Stimulated activated naive B cell treated with anti-CD40 and anti-IgM and Interleukin-4, amounts not matched to agents 10 μg/mL and 1 μg/mL and 100 μg/mL, for 72 hours (primary cell): ENCODE measurements around the gene ASL.
"Not testable (repeated sequence)": the region's sequence is repeated elsewhere in the genome, so short reads cannot be mapped to it uniquely, and the experiment has no call there.

ENCODE experiments used
- ATAC-seq, 2 donors: fragments of 150-1000 bp; cut with Tn5 transposase; replicated peaks; 2 replicates each; pipeline ENCODE4 v1.10.0; 2021; ENCODE audit warnings: moderate library complexity in 1 of 2
- DNase-seq: peaks from one replicate; pipeline ENCODE4 v3.0.0; 2021
- H3K27ac Mint-ChIP-seq: one replicate; pipeline ENCODE4 v1.8.0; 2022; ENCODE audit warnings: mild to moderate bottlenecking, mixed read lengths
- H3K27me3 Mint-ChIP-seq, 2 donors: one replicate each; pipeline ENCODE4 v1.8.0; 2022; ENCODE audit warnings: mixed read lengths in 2 of 2
- H3K36me3 Mint-ChIP-seq, 2 donors: one replicate each; pipeline ENCODE4 v1.8.0; 2022; ENCODE audit warnings: mixed read lengths in 2 of 2, mild to moderate bottlenecking in 1 of 2
- H3K4me1 Mint-ChIP-seq, 2 donors: one replicate each; pipeline ENCODE4 v1.8.0; 2022; ENCODE audit warnings: mixed read lengths in 2 of 2, mild to moderate bottlenecking in 1 of 2
- H3K4me3 Mint-ChIP-seq, 2 donors: one replicate each; pipeline ENCODE4 v1.8.0; 2022; ENCODE audit warnings: mild to moderate bottlenecking in 2 of 2, mixed read lengths in 2 of 2, moderate library complexity in 1 of 2
- H3K9me3 Mint-ChIP-seq, 2 donors: one replicate each; pipeline ENCODE4 v1.8.0; 2022; ENCODE audit warnings: mixed read lengths in 2 of 2, mild to moderate bottlenecking in 1 of 2

ASL gene

DNA sequence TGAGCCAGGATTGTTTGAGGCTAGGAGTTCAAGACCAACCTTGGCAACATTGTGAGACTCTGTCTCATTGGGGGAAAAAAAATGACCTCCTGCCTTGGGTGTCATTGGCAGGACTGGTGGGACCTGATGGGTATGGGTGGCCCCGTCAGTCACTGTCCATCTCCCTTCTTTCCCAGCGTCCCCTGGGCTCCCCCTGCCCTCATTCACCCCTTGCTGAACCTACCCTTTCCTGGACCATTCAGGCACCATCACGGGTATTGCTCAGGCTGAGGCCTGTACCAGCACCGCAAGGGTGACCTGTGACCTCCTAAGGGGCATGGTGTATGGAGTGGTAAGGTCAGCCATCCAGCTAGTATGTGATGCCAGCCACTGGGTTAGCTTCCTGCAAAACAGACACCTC, 19.4 kb downstream of the ASL start:
- ATAC-seq: no peak
- Mint-ChIP-seq H3K4me3 (no peak overlapping the region), H3K27ac (no peak overlapping the region), H3K4me1 (peaks cover 5 to 13% of the 10 kb centered on the region in 2 donors), H3K9me3 (no peaks in the 10 kb centered on the region), H3K36me3 (peaks cover 11 to 14% of the 10 kb centered on the region in 2 donors), H3K27me3 (no peaks in the 10 kb centered on the region)
- DNase-seq: no peak

DNA sequence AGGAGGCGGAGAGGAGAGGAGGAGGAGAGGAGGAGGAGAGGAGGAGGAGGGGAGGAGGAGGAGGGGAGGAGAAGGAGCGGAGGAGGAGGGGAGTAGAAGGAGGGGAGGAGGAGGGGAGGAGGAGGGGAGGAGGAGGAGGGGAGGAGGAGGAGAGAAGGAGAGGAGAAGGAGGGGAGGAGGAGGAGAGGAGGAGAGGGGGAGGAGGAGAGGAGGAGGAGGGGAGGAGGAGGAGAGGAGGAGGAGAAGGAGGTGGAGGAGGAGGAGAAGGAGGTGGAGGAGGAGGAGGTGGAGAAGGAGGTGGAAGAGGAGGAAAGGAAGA, 23.6 kb downstream of the ASL start:
- Mint-ChIP-seq H3K36me3 (peaks cover 0 to 2% of the 10 kb centered on the region in 2 donors), H3K27me3 (no peaks in the 10 kb centered on the region), H3K4me1 (peaks cover 9 to 18% of the 10 kb centered on the region in 2 donors), H3K4me3 (no peak overlapping the region), H3K27ac (no peak overlapping the region), H3K9me3 (no peaks in the 10 kb centered on the region)
- ATAC-seq (no peak), DNase-seq (no peak)

DNA sequence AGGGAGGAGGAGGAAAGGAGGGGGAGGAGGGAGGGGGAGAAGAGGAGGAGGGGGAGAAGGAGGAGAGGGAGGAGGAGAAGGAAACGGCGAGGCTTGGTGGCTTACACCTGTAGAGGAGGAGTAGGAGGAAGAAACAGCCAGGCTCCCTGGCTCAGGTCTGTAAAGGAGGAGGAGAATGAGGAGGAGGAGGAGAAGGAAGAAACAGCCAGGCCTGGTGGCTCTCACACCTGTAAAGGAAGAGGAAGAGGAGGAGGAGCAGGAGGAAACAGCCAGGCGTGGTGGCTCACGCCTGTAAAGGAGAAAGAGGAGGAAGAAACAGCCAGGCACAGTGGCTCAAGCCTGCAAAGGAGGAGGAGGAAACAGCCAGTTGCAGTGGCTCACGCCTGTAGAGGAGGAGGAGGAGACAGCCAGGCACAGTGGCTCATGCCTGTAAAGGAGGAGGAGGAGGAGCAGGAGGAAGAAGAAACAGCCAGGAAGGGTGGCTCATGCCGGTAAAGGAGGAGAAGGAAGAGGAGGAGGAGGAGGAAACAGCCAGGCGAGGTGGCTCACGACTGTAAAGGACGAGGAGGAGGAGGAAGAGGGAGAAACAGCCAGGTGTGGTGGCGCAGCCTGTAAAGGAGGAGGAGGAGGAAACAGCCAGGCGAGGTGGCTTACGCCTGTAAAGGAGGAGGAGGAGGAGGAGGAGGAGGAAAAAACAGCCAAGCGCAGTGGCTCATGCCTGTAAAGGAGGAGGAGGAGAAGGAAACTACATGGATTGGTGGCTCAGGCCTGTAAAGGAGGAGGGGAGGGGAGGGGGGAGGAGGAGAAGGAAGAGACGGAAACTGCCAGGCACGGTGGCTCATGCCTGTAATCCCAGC, 24.2 kb downstream of the ASL start:
- Mint-ChIP-seq H3K4me1 (peaks cover 9 to 13% of the 10 kb centered on the region in 2 donors), H3K27ac (peak overlapping the region; percentile 74), H3K36me3 (peaks cover 0 to 2% of the 10 kb centered on the region in 2 donors), H3K4me3 (peak overlapping the region; percentile 78 to 82), H3K9me3 (no peaks in the 10 kb centered on the region), H3K27me3 (no peaks in the 10 kb centered on the region)
- DNase-seq (peak; percentile 8), ATAC-seq (peak; percentile 82 to 88)

DNA sequence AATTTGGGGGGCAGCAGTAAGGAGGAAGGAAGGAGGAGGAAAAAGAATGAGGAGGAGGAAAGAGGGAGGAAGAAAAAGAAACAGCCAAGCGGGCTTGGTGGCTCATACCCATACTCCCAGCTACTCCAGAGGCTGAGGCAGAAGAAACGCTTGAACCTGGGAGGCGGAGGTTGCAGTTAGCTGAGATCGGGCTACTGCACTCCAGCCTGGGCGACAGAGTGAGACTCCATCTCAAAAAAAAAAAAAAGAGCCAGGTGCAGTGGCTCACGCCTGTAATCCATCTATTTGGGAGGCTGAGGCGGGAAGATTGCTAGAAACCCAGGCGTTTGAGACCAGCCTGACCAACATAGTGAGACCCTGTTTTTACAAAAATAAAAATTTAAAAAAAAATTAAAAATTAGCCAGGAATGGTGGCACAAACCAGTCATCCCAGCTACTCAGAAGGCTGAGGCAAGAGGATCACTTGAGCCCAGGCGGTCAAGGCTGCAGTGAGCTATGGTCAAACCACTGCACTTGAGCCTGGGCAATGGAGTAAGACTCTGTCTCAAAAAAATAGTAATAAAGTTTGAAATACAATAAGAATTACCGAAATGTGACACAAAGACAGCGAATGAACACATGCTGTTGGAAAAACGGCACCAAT, 24.9 kb downstream of the ASL start:
- H3K36me3 Mint-ChIP-seq: peaks cover 0 to 2% of the 10 kb centered on the region in 2 donors
- peaks cover 9 to 13% of the 10 kb centered on the region in 2 donors for H3K4me1 Mint-ChIP-seq
- no peak for DNase-seq
- H3K9me3 Mint-ChIP-seq: no peaks in the 10 kb centered on the region
- no peaks in the 10 kb centered on the region for H3K27me3 Mint-ChIP-seq
- H3K4me3 Mint-ChIP-seq: peak overlapping the region; percentile 78 to 82
- peak overlapping the region; percentile 74 for H3K27ac Mint-ChIP-seq
- ATAC-seq: no peak

DNA sequence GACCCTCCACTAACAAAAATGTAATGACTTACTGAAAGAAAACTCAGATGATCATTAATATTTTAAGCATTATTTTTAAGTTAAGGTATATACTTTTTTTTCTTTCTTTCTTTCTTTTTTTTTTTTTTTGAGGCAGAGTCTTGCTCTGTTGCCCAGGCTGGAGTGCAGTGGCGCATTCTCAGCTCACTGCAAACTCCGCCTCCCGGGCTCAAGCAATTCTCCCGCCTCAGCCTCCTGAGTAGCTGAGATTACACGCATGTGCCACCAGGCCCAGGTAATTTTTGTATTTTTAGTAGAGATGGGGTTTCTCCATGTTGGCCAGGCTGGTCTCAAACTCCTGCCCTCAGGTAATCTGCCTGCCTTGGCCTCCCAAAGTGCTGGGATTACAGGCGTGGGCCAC, 26.5 kb downstream of the ASL start:
- not testable (repeated sequence) for H3K27ac Mint-ChIP-seq, H3K4me3 Mint-ChIP-seq, H3K9me3 Mint-ChIP-seq, H3K27me3 Mint-ChIP-seq, ATAC-seq, H3K36me3 Mint-ChIP-seq, DNase-seq
- H3K4me1 Mint-ChIP-seq: peaks cover 9 to 13% of the 10 kb centered on the region in 2 donors

DNA sequence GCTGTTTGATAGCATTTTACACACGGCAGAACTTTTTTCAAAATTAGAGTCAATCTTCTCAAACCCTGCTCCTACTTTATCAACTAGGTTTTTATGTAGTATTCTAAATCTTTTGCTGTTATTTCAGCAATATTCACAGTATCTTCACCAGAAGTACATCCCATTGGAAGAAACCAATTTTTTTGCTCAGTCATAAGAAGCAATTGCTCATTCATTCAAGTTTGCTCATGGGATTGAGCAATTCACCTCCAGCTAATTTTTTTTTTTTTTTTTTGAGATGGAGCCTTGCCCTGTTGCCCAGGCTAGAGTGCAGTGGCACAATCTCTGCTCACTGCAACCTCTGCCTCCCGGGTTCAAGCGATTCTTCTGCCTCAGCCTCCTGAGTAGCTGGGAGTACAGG, 28.4 kb downstream of the ASL start:
- not testable (repeated sequence) for H3K9me3 Mint-ChIP-seq, DNase-seq, H3K4me3 Mint-ChIP-seq, ATAC-seq, H3K27me3 Mint-ChIP-seq, H3K27ac Mint-ChIP-seq, H3K36me3 Mint-ChIP-seq
- peaks cover 9 to 13% of the 10 kb centered on the region in 2 donors for H3K4me1 Mint-ChIP-seq

DNA sequence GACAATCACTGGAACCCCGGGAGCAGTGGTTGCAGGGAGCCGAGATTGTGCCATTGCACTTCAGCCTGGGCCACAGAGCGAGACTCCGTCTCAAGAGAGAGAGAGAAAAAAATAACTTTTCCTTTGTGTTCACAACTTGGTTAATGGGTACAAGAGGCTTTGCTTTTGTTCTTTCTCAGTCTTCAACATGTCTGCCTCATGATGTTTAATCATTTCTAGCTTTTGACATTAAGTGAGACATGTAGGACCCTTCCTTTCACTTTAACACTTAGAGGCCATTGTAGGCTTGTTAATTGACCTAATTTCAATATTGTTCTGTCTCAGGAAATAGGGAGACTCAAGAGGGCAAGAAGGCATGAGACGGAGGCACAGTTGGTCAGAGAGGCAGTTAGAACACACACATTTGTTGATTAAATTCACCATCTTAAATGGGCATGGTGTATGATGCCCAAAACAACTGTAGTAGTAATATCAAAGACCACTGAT, 29.7 kb downstream of the ASL start:
- DNase-seq: no peak
- no peak for ATAC-seq
- H3K36me3 Mint-ChIP-seq: peaks cover 0 to under 1% of the 10 kb centered on the region in 2 donors
- H3K4me1 Mint-ChIP-seq: peaks cover under 1 to 3% of the 10 kb centered on the region in 2 donors
- no peak overlapping the region for H3K4me3 Mint-ChIP-seq
- peak overlapping the region; percentile 14 for H3K27ac Mint-ChIP-seq
- no peaks in the 10 kb centered on the region for H3K27me3 Mint-ChIP-seq
- H3K9me3 Mint-ChIP-seq: no peaks in the 10 kb centered on the region

DNA sequence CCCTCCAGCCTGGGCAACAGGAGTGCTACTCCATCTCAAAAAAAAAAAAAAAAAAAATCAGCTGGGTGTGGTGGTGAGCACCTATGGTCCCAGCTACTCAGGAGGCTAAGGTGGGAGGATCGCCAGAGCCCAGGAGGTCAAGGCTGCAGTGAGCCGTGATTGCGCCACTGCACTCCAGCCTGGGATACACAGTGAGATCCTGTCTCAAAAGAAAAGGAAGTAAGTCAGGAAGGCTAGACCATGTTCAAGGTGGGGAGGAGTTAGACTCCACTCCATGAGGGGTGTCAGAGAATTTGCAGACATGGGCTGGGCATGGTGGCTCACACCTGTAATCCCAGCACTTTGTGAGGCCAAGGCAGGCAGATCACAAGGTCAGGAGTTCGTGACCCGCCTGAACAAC, 32.8 kb downstream of the ASL start:
- not testable (repeated sequence) for H3K27ac Mint-ChIP-seq, H3K4me1 Mint-ChIP-seq, H3K4me3 Mint-ChIP-seq, H3K27me3 Mint-ChIP-seq, H3K36me3 Mint-ChIP-seq, DNase-seq, ATAC-seq, H3K9me3 Mint-ChIP-seq

DNA sequence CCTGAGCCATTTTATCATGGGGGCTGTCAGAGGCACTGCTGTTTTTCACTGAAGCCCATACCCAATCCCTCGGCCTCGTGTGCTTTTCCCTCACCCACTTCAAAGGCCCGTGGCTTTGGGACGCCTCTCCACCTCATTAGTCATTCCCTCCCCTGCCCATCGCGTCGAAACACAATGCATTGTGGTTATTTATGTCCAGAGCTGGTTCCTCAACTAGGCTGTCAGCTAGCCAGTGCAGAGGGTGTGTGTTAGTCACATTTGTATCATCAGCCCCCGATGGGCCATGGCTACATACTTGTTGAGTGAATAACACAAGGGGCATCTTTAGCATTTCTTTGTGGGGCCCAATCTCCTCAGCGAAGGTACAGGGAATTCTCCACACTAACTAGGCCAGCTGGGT, 35.2 kb downstream of the ASL start:
- H3K27ac Mint-ChIP-seq: peak overlapping the region; percentile 66
- H3K27me3 Mint-ChIP-seq: no peaks in the 10 kb centered on the region
- ATAC-seq (no peak), DNase-seq (no peak)
- peaks cover 5 to 6% of the 10 kb centered on the region in 2 donors for H3K4me1 Mint-ChIP-seq
- no peaks in the 10 kb centered on the region for H3K9me3 Mint-ChIP-seq
- peaks cover 9 to 13% of the 10 kb centered on the region in 2 donors for H3K36me3 Mint-ChIP-seq
- H3K4me3 Mint-ChIP-seq: no peak overlapping the region

DNA sequence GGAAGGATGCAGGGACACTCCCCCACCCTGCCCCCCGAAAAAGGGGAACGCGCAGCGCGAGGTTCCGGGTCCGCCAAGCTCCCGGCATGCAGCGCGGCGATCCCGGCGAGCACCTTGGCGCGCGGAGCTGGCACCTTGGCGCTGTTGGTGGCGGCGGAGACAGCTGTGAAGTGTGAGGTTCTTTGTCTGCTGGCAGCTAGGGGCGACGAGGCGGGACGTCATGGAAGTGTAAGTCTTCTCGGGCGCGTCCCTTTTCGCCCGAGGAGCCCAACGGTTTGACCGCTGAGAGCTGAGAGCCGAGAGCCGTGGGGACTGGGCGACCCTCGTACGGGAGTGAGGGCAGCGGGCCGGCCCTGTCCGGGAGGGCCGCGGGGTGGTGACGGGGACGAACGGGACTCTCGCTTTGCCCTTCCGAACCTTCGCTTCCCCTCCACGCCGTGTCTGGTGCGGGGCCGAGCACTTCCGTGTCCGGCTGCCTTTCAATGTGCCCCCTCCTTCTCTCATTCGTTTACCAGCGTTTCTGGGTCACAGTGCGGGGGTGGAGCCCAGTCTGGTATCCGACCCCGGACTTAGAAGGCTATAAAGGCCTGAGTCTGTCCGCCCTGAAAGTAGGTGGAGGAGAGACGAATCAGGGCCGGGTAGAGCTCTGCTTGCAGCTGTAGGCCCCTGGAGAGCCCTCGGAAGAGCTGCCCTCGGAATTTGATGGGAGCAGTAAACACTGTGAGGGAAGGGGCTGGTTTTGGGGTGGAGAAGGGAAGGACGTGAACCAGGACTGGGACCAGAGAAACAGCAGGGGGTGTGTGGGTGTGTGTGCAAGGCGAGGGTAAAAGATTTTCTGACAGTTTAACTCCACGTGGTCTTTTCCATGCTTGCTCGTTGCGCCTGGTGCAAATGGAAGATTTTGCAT, 39.4 kb downstream of the ASL start, which contains the start of gene CRCP:
CRCP (plus strand) TSS at position 105 of the 907 bp plus-strand sequence; CDS start at position 221, 116 bp downstream.
- H3K4me3 Mint-ChIP-seq: peak within 1 kb of the TSS; percentile 96 to 99
- no peaks in the 10 kb centered on the region for H3K27me3 Mint-ChIP-seq
- ATAC-seq (peak; percentile 92 to 93), DNase-seq (peak; percentile 86)
- no peaks in the 10 kb centered on the region for H3K9me3 Mint-ChIP-seq
- H3K36me3 Mint-ChIP-seq: peaks cover 25 to 36% of the 10 kb centered on the region in 2 donors
- H3K4me1 Mint-ChIP-seq: peaks cover 27 to 38% of the 10 kb centered on the region in 2 donors
- H3K27ac Mint-ChIP-seq: peak within 1 kb of the TSS; percentile 100

DNA sequence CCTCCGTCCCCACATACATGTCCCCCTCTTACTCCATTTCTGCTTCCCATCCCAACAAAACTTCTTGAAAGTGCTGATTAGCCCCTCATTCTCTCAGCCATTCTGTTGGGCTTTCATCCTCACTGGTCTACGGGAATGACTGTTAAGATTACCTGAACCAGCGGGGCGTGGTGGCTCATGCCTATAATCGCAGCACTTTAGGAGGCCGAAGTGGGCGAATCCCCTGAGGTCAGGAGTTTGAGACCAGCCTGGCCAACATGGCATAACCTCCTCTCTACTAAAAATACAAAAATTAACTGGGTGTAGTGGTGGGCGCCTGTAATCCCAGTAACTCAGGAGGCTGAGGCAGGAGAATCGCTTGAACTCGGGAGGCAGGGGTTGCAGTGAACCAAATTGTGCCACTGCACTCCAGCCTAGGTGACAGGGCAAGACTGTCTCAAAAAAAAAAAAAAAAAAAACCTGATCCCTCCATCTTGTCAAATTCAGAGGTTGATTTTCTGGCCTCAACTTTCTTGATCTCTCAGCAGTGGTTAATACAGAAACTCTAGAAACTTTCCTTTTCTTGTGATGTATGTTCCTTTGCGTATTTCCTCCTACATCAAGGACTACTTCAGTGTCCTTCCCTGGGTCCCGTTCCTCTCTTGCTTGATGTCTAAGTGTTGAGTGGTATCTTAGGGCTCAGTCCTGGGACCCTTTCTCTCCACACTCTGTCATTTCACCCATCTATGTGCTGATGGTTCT, 41.2 kb downstream of the ASL start:
- ATAC-seq, H3K9me3 Mint-ChIP-seq, DNase-seq, H3K27me3 Mint-ChIP-seq: not testable (repeated sequence)
- peaks cover 24 to 36% of the 10 kb centered on the region in 2 donors for H3K36me3 Mint-ChIP-seq
- H3K4me3 Mint-ChIP-seq: peak overlapping the region; percentile 12 to 71
- peaks cover 27 to 38% of the 10 kb centered on the region in 2 donors for H3K4me1 Mint-ChIP-seq
- H3K27ac Mint-ChIP-seq: peak overlapping the region; percentile 67

DNA sequence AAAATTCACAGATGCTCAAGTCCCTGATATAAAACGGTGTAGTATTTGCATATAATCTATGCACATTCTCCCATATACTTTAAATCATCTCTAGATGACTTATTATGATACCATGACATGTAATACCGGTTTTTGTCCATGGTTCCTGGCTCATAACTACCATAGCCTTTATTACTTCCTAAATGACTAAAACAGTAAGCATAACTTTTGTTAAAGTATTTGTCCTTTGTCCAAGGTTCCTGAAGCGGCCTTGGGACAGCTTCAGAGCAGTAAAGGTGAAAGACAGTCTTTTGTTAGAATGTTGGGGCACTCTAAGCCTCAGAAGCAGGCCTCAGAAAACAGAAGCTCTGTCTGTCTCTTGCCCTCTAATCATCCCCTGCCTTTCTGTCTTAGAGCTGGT, 43.0 kb downstream of the ASL start:
- H3K4me3 Mint-ChIP-seq: no peak overlapping the region
- H3K36me3 Mint-ChIP-seq: peaks cover 24 to 36% of the 10 kb centered on the region in 2 donors
- H3K27ac Mint-ChIP-seq: peak overlapping the region; percentile 62
- ATAC-seq (no peak), DNase-seq (no peak)
- H3K9me3 Mint-ChIP-seq: no peaks in the 10 kb centered on the region
- peaks cover 27 to 38% of the 10 kb centered on the region in 2 donors for H3K4me1 Mint-ChIP-seq
- no peaks in the 10 kb centered on the region for H3K27me3 Mint-ChIP-seq

DNA sequence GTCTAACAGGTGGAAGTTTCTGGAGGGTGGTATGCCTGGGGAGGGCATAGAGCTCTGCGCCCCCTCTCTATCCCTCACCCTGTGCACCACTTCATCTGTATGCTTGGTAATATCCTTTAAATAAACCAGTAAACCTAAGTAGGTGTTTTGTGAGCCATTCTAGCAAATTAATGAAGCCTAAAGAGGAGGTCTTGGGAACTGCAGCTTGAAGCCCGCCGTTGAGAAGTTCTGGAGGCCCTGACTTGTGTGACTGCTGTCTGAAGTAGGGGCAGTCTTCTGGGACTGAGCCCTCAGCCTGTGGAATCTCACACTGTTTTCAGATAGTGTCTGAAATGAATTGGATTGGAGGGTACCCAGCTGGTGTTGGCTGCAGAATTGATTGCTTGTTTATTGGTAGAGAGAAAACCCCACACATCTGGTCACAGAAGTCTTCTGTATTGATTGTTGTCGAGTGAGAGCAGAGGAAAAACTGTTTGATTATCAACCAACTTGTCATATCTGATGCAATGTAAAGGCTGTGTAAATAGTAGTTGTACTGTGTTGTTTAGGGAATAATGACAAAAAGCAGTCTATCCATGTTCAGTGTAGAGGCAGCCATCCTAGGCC, 43.7 kb downstream of the ASL start:
- Mint-ChIP-seq H3K27me3 (no peaks in the 10 kb centered on the region), H3K27ac (peak overlapping the region; percentile 62), H3K9me3 (no peaks in the 10 kb centered on the region), H3K36me3 (peaks cover 24 to 37% of the 10 kb centered on the region in 2 donors), H3K4me3 (no peak overlapping the region), H3K4me1 (peaks cover 27 to 40% of the 10 kb centered on the region in 2 donors)
- ATAC-seq (no peak), DNase-seq (no peak)
